HG03558 (cell line): Measurements from ENCODE around the gene RARA.

Source experiments
- ATAC-seq: cut with Tn5 transposase; IDR thresholded peaks from one replicate; pipeline ENCODE4 v1.9.1; 2021; ENCODE audit warnings: moderate number of reproducible peaks; ENCODE audit not compliant: unreplicated experiment; ENCODE audit errors: extremely low read depth

The RARA gene

DNA sequence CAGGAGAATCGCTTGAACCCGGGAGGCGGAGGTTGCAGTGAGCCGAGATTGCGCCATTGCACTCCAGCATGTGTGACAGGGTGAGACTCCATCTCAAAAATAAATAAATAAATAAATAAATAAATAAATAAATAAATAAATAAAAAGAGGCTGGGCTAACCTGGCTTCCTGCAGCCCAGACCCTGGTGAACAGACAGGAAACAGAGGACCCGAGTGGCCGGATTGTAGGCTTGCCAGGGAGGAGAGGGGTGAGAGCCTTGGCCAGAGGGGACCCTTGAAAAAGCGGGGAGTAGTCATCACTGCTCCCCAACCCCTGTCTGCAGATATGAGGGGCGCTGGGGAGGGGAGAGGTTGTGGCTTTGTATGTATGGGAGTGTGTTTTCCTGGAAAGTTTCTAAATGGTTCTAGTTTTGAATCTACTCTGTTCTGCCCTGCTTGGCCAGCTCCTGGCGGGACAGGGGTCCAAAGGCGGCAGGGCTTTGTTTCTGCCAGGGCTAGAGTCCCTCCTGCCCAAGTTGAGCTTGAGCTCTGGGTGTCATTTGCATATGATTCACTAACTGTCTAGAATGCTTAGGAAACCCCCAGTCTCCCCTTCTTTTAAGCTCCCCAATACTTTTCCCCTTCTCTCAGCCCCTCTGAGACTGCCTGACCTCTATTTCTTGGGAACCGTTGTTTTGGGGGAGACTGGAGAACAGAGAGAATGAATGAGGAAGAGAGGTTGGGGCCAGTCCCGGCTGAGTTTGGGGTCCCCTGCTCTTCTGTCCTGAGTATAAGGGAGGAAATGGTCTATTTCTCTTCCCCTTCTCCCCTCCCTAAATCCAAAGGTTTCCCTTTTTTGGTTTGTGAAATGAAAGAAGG is 16.4 kb downstream of the RARA start:
- ATAC-seq, result no peak

DNA sequence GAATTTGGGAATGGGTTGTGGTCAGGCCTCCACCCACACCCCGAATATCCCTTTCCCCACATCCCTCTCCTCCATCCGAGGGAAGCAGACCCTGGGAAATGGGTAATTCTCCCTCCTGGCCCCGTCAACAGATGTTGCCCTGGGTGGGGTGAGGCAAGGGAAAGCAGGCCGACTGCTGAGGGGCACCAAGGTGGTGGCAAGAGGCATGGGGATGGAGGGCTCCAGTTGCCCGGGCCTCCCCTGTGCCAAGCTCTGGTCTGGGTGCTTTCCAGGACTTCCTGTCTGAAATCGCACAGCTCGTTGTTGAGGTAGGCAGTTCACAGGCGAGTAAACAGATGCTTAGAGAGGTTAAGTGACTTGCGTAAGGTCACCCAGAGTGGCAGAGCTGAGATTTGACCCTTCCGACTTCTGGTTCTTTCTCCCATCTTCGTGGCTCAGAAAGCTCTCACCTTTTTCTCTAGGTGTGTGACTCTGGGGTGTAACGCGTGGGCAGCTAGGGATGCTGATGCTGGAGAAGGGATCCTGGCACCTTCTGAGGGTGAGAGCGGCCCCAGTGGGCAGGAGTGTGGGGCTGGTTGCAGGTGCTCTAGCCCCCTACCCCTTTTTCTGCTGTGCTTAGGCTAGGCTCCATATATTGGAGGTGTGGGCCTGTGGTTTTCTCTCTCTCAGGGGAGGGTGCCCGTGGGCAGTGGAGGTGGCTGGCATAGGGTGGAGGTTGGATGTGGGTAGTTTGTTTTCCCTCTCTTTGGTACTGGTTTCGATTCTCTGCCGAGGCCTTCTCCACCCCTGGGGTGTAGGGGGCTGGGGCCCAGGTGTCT is 17.2 kb downstream of the RARA start:
- no peak for ATAC-seq

GRCh38 chr17:40326832-40327199 is 17.8 kb downstream of the RARA start:
- no peak for ATAC-seq

DNA sequence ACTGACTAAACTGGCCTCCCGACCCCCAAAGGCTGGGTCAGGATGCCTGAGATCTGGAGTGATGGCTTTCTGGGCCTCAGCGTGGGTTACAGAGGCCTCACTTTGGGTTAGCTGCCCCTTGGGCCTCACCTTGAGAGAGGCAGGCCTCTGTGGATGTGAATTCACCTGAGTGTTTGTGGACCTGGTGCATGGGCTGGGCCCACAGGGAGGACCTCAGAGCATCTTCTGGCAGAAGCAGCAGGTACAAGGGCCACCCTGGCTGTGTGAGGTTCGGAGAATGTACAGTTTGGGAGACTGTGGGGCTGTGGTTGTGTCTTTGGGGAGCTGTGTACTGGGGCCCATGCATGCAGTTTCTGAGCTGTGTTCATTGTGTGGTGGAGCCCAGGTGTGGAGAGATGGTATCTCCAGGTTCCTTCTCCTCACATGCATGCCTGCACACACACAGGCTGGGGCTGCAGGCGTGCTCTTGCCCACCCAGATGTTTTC is 18.3 kb downstream of the RARA start:
- ATAC-seq, result no peak

- no peak for ATAC-seq
Measured at GRCh38 chr17:40327735-40328385, 18.9 kb downstream of the RARA start.

- no peak for ATAC-seq
Measured at GRCh38 chr17:40328386-40328766, 19.4 kb downstream of the RARA start.

DNA sequence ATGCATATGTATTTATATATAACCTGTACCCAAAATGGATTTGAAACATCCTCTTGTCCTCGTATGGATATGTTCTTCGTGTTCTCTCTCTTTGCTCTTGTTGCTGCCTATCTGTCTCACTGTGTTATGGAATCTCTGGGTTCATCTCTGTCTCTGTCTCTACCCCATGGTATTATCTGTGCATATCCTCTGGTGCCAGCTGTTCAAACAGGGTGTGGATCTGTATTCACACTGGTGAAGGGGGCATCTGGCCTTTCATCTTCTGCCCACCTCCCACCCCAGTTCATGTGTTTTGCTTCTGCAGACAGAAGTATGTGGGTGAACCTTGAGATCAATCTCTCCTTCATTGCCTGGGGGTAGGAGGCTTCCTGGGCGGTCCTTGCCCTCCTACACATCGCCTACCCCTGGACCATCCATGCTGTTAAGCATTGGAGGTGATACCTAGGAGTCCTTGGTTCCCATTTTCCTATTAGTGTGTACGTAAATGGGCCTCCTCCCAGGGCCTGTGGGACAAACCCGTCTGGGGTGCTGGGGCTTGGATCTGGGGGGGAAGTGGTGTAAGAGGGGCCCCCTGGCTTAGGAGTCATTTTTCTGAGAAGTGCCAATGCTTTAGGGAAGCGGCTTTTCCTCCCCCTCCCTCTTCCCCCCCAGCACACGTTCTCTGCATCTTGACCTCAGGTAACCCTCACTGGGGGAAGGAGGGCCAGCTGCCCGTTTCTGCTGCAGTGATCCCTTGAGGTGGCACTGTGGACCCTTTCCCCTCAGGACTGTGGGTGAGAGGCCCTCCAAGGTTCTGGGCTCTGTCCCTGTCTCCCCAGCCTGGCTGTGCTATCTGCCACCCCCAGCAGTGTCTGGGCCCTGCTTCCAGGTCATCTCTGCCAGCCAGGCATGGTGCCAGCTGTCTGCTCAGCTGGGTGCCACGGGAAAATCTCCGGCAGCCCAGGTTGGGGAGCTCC is 21.1 kb downstream of the RARA start:
- ATAC-seq, result no peak

DNA sequence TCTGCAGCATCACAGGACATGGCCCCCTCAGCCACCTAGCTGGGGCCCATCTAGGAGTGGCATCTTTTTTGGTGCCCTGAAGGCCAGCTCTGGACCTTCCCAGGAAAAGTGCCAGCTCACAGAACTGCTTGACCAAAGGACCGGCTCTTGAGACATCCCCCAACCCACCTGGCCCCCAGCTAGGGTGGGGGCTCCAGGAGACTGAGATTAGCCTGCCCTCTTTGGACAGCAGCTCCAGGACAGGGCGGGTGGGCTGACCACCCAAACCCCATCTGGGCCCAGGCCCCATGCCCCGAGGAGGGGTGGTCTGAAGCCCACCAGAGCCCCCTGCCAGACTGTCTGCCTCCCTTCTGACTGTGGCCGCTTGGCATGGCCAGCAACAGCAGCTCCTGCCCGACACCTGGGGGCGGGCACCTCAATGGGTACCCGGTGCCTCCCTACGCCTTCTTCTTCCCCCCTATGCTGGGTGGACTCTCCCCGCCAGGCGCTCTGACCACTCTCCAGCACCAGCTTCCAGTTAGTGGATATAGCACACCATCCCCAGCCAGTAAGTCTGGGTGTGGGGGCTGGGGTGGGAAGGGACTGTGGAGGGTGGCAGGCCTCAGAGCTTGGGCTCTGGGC is 22.0 kb downstream of the RARA start:
- ATAC-seq, result no peak

DNA sequence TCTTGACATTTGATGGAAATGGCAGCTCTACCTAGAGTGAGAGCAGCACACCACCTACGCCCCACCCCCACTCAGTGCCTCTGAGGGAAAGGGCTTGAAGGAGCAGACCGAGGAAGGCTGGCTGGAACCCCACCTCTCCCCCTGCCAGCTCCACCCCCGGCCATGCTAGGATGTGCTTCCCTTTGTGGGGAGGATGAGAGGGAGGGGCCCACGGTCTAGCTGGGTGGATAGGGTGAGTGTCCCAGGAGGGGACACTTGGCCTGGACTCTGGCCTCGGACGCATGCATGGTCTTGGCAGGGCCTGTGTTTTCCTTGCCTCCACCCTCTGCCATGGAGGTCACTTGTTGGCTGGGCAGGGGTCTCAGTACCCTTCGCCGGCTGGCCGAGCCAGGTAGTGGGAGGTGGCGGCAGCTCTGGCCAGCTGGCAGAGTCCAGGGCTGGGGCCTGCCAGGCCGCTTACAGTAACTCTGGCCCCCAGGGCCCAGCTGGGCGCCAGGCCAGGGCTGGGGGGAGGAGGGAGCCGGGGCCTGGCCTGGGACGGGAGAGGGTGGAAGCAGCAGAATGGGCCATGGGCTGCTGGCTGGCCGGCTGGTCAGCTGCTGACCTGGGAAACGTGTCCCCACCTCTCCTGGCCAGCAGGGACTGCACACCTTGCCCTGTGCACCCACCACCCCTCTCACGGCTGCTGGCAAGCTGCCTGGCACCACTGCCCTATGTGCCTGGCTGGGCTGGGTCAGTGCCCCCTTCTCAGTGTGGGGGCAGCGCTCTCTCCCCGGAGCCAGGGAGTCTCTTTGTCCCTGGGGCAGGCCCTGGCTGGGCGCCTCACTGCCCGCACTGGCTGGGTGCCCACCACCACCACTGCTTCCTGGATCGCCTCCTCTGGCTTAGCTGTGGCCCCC is 23.0 kb downstream of the RARA start:
- no peak for ATAC-seq

DNA sequence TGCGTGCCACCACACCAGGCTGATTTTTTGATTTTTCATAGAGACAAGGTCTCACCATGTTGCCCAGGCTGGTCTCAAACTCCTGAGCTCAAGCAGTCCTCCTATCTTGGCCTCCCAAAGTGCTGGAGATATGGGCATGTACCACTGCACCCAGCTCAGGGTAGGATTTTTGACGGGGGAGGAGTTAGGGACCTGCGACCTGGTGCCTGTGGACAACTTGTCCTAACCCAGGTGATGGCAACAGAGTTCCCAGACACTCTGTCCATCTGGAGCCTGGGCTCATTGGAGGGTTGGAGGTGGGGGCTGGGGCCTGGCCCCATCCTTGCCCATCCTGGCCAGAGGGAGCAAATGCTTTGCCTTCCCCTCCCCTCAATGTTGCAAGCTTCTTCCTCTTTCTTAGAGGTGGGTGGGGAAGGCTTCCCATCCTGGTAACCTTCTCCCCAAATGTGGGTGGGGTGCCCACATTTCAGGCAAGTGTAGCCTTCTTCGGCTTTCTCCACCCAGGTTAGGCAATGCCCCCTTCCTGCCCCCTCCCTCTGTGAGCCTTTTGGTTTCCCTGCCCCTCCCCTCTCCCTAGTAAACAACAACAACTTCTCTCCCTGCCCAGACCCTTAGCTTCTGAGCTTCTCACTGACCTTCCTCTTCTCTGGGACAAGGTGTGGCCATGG is 24.9 kb downstream of the RARA start:
- ATAC-seq, result no peak

DNA sequence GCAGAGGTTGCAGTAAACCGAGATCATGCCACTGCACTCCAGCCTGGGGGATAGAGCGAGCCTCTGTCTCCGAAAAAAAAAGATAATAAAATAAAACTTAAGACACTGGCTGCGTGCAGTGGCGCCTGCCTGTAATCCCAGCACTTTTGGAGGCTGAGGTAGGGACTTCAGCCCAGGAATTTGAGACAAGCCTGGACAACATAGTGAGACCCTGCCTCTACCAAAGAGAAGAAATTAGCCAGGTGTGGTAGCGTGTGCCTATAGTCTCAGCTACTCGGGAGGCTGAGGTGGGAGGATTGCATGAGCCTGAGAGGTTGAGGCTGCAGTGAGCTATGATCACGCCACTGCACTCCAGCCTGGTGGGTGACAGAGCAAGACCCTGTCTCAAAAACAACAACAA is 26.6 kb downstream of the RARA start:
- ATAC-seq, result no peak

DNA sequence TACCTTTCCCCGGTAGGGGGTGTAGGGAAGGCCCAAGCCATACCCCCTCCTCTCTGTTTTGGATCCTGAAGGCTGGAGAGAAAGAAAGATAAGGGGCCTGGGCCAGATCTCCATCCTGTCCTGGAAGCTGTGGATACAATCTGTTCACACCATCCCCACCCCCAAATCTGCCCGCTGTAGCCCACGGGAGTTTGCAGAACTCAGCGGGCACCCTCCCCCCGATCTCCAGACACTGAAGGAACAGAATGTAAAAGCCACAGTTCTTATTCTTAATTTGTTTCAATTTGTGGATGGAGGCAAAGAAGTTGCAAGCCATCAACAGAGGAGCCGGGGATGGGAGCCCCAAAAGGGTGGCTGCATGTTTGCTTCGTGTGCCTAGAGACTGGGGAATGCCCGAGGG is 28.4 kb downstream of the RARA start:
- ATAC-seq, result no peak

- ATAC-seq, result no peak
Measured at GRCh38 chr17:40338058-40338457, 29.1 kb downstream of the RARA start.

DNA sequence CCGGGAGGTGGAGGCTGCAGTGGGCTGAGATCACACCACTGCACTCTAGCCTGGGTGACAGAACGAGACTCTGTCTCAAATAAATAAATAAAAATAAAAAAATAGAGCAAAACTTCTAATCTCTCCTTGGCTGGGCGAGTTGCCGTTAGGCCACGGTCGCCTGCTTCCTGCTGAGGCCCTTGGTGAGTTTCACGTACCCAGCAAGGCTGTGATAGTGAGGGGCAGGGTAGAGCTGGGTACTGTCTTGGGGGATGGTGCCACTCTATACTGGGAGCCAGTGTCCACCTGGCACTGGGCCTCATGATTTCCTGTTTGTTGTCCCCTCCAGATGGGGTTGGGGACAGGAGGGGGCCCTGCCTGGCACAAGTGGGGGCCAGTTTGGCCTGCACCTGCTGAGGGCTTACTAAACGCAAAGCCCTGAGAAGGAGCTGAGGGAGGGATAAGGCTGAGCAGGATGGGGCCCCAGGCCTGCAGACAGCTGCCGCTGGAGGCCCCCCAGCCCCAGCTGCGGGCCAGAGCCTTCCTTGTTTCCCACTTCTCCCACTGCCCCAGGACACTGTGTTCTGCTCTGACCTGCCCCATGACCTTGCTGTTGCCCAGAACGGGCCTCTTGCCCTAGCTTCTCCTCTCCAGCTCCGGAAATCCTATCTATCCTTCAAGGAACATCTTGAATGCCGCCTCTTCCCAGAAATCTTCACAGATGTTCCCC is 30.1 kb downstream of the RARA start:
- ATAC-seq, result no peak

DNA sequence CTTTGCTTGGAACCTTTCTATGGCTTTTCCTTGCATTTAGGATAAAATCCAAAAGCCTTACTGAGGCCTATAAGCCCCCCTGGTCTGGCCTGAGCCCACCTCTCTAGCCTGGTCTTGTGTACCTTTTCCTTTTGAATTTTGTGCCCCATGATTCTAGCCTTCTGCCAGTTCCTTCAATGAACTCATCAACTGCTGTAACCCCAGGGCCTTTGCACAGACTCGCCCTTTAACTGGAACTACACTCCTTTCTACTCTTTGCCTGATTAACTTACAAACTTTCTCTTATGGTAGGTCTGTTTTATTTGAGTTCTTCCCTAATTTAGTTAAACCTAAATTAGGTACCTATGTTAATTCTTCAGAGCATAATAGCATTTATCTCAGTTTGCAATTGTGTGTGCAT is 31.3 kb downstream of the RARA start:
- ATAC-seq, result no peak

DNA sequence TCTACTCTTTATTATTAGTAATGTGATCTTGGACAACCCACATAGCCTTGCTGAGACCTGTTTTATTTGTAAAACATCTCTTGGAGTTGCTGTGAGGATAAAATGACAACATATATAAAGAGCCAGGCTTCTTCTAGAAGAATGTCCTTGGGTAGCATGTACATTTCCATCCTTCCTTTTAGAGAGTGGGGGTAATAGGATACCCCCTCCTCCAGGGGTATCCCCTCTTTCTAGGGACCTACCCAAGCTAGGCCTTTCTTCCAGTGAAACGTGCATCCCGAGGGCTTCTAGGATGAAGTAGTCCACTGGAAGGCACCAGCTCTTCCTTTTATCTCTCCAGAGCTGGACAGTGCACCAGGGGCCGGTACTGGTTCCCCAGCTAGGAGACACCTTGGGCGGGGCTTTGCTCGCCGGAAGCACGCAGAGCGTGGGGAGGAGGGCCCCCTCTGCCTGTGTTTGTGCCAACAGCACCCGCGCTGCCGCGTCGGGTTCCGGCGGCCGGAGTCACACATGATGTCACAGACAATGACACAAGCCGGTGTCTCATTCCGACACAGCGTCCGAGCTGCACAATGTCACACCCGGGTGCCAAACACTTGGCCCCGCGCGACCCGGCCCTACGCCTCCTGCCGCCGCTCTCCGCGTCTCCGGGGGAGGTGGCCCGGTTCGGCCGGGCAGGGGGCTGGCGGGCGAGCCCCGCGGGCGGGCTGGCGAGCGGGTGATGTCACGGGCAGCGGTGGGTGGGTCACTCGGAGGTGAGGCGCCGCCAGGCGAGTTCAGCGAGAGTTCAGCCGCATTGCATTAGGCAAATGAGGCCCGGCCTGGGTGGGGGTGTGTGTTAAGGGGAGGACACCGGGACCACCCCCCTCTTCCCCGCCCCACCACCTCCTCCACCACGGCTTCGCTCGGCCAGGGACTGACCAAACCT is 32.2 kb downstream of the RARA start:
- ATAC-seq, result peak; percentile 44
